Measurements from ENCODE around the gene TAC4. TPM values are rescaled to one million over a fixed set of nuclear protein-coding genes. Genes with fewer than 3 reads are reported as not detected.

TAC4 gene
- total RNA-seq, 1 donor from 2014 or later = not detected

- Mint-ChIP-seq H3K9me3 (ENCODE audit: unreplicated experiment) (peaks cover 1% of the 10 kb centered on the region), H3K27me3 (ENCODE audit: unreplicated experiment) (peaks cover 25% of the 10 kb centered on the region), H3K36me3 (ENCODE audit: unreplicated experiment) (no peaks in the 10 kb centered on the region), H3K4me3 (ENCODE audit: unreplicated experiment) (peak overlapping the region; percentile 81), H3K4me1 (ENCODE audit: low read depth, unreplicated experiment) (peaks cover 11% of the 10 kb centered on the region), H3K27ac (ENCODE audit: unreplicated experiment) (no peak overlapping the region)
- TF ChIP-seq, protein P1, sequence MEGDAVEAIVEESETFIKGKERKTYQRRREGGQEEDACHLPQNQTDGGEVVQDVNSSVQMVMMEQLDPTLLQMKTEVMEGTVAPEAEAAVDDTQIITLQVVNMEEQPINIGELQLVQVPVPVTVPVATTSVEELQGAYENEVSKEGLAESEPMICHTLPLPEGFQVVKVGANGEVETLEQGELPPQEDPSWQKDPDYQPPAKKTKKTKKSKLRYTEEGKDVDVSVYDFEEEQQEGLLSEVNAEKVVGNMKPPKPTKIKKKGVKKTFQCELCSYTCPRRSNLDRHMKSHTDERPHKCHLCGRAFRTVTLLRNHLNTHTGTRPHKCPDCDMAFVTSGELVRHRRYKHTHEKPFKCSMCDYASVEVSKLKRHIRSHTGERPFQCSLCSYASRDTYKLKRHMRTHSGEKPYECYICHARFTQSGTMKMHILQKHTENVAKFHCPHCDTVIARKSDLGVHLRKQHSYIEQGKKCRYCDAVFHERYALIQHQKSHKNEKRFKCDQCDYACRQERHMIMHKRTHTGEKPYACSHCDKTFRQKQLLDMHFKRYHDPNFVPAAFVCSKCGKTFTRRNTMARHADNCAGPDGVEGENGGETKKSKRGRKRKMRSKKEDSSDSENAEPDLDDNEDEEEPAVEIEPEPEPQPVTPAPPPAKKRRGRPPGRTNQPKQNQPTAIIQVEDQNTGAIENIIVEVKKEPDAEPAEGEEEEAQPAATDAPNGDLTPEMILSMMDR (IDR thresholded peaks at IDR 0.05; ENCODE audit: partially characterized antibody, unreplicated experiment) = peak; percentile 71
- DNase-seq = peak; percentile 88
Observed at GRCh38 chr17:49851387-49852291, 3.8 kb upstream of the TAC4 start.

GRCh38 chr17:49850772-49851386, 3.0 kb upstream of the TAC4 start:
- Mint-ChIP-seq H3K4me1 (ENCODE audit: low read depth, unreplicated experiment) (peaks cover 11% of the 10 kb centered on the region), H3K36me3 (ENCODE audit: unreplicated experiment) (no peaks in the 10 kb centered on the region), H3K4me3 (ENCODE audit: unreplicated experiment) (peak overlapping the region; percentile 85), H3K27me3 (ENCODE audit: unreplicated experiment) (peaks cover 25% of the 10 kb centered on the region), H3K27ac (ENCODE audit: unreplicated experiment) (no peak overlapping the region), H3K9me3 (ENCODE audit: unreplicated experiment) (peaks cover 1% of the 10 kb centered on the region)
- no peak for DNase-seq
- TF ChIP-seq, protein P1 (IDR thresholded peaks at IDR 0.05; ENCODE audit: partially characterized antibody, unreplicated experiment) = no peak

DNA sequence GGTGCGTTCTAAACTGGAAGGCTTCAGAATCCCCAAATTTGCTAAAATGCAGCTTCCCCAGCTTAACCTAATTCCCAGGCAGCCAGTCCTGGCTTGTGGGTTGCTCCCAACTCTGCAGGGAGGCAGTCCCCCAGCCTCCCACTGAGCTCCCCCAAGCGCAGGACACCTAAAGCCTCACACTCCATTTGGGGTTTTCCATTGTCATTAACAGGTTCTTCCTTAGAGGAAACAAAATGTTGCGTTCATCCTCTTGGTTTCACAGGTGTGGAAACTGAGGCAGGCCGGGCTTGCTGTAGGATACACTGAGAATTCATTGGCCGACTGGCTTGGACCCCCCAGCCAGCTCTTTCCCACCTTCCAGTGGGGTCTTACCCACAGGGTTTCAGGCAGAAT, 2.3 kb upstream of the TAC4 start:
- Mint-ChIP-seq H3K4me1 (ENCODE audit: low read depth, unreplicated experiment) (peaks cover 11% of the 10 kb centered on the region), H3K9me3 (ENCODE audit: unreplicated experiment) (no peaks in the 10 kb centered on the region), H3K4me3 (ENCODE audit: unreplicated experiment) (no peak overlapping the region), H3K36me3 (ENCODE audit: unreplicated experiment) (no peaks in the 10 kb centered on the region), H3K27ac (ENCODE audit: unreplicated experiment) (no peak overlapping the region), H3K27me3 (ENCODE audit: unreplicated experiment) (peaks cover 22% of the 10 kb centered on the region)
- TF ChIP-seq, protein P1 (IDR thresholded peaks at IDR 0.05; ENCODE audit: partially characterized antibody, unreplicated experiment) = no peak
- no peak for DNase-seq

DNA sequence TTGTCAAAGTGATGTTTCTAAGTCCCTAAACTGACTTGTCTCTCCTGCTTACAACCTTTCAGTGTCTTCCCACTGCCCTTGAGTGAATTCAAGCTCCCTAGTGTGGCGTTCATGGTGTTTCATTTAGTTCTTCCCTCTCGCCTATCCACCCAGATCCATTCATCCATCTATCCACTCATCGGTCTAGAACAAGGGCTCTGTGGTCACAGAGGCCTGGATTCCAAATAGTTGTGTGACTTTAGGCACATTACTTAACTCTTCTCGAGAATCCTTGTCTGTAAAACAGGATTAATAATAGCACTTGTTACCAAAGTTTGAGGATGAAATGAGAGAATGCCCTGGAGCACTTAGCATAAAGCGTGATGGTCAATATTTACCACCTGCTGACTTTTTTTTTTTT, 870 bp upstream of the TAC4 start:
- no peak overlapping the region for H3K4me3 Mint-ChIP-seq (ENCODE audit: unreplicated experiment)
- H3K27me3 Mint-ChIP-seq (ENCODE audit: unreplicated experiment) = peaks cover 18% of the 10 kb centered on the region
- H3K4me1 Mint-ChIP-seq (ENCODE audit: low read depth, unreplicated experiment) = peaks cover 11% of the 10 kb centered on the region
- no peaks in the 10 kb centered on the region for H3K9me3 Mint-ChIP-seq (ENCODE audit: unreplicated experiment)
- TF ChIP-seq, protein P1 (IDR thresholded peaks at IDR 0.05; ENCODE audit: partially characterized antibody, unreplicated experiment) = no peak
- no peak for DNase-seq
- H3K36me3 Mint-ChIP-seq (ENCODE audit: unreplicated experiment) = no peaks in the 10 kb centered on the region
- no peak overlapping the region for H3K27ac Mint-ChIP-seq (ENCODE audit: unreplicated experiment)

All from glutamatergic neuron (in vitro differentiated cells).